ENCODE measurements around the gene UTP25.

UTP25 gene

GRCh38 chr1:209827384-209828262 lies at the start of gene UTP25:
TSS of gene UTP25 (plus strand) at chr1:209827972. CDS start at chr1:209828064, 92 bp downstream.
- TF ChIP-seq TSHZ2 (CRISPR knock-in tag; IDR thresholded peaks at IDR 0.05): no peak
- no peak for TF ChIP-seq TCF4 (CRISPR knock-in tag; IDR thresholded peaks at IDR 0.05; ENCODE audit: borderline replicate concordance)
- no peak for TF ChIP-seq CREB5 (CRISPR knock-in tag; IDR thresholded peaks at IDR 0.05; ENCODE audit: low read depth)
- TF ChIP-seq TOX (CRISPR knock-in tag; IDR thresholded peaks at IDR 0.05; ENCODE audit: borderline replicate concordance): peak; percentile 19; the same call in 1 of the 2 replicates
- ATAC-seq: peak; percentile 79

GRCh38 chr1:209778102-209778501 lies 49.7 kb upstream of the UTP25 start:
- TF ChIP-seq ZFP30 (CRISPR knock-in tag; IDR thresholded peaks at IDR 0.05) (no peak), POU6F1 (CRISPR knock-in tag; IDR thresholded peaks at IDR 0.05; ENCODE audit: borderline replicate concordance, low read depth) (no peak), ZNF70 (CRISPR knock-in tag; IDR thresholded peaks at IDR 0.05) (no peak), GLIS3 (CRISPR knock-in tag; IDR thresholded peaks at IDR 0.05) (no peak), SNAI2 (CRISPR knock-in tag; IDR thresholded peaks at IDR 0.05) (no peak), ZFP3 (CRISPR knock-in tag; IDR thresholded peaks at IDR 0.05) (no peak), OSR1 (CRISPR knock-in tag; IDR thresholded peaks at IDR 0.05) (no peak), TOX (CRISPR knock-in tag; IDR thresholded peaks at IDR 0.05; ENCODE audit: borderline replicate concordance) (no peak), ZNF565 (CRISPR knock-in tag; conservative IDR thresholded peaks at IDR 0.05; ENCODE audit: low read depth) (no peak), BACH2 (CRISPR knock-in tag; IDR thresholded peaks at IDR 0.05; ENCODE audit: borderline replicate concordance) (no peak), PATZ1 (CRISPR knock-in tag; IDR thresholded peaks at IDR 0.05; ENCODE audit: borderline replicate concordance) (no peak), TSHZ2 (CRISPR knock-in tag; IDR thresholded peaks at IDR 0.05) (no peak), PPARA (CRISPR knock-in tag; IDR thresholded peaks at IDR 0.05; ENCODE audit: borderline replicate concordance) (no peak), TCF4 (CRISPR knock-in tag; IDR thresholded peaks at IDR 0.05; ENCODE audit: borderline replicate concordance) (no peak), ARNTL (CRISPR knock-in tag; IDR thresholded peaks at IDR 0.05; ENCODE audit: borderline replicate concordance, low read depth) (no peak), ISL1 (CRISPR knock-in tag; IDR thresholded peaks at IDR 0.05) (no peak), ESRRG (CRISPR knock-in tag; IDR thresholded peaks at IDR 0.05) (no peak), ZNF8 (CRISPR knock-in tag; IDR thresholded peaks at IDR 0.05) (no peak), CREB5 (CRISPR knock-in tag; IDR thresholded peaks at IDR 0.05; ENCODE audit: low read depth) (no peak)

More at GRCh38 chr1:209778102-209778501, 49.7 kb upstream of the UTP25 start:
- no peak for ATAC-seq
